GM19035 (cell line): ENCODE measurements around the gene GPRASP3.
"Not testable (repeated sequence)": the region's sequence is repeated elsewhere in the genome, so short reads cannot be mapped to it uniquely, and the experiment has no call there.

Experiments
- ATAC-seq: cut with Tn5 transposase; IDR thresholded peaks from one replicate; pipeline ENCODE4 v1.9.1; 2021; ENCODE audit not compliant: unreplicated experiment

The GPRASP3 gene

DNA sequence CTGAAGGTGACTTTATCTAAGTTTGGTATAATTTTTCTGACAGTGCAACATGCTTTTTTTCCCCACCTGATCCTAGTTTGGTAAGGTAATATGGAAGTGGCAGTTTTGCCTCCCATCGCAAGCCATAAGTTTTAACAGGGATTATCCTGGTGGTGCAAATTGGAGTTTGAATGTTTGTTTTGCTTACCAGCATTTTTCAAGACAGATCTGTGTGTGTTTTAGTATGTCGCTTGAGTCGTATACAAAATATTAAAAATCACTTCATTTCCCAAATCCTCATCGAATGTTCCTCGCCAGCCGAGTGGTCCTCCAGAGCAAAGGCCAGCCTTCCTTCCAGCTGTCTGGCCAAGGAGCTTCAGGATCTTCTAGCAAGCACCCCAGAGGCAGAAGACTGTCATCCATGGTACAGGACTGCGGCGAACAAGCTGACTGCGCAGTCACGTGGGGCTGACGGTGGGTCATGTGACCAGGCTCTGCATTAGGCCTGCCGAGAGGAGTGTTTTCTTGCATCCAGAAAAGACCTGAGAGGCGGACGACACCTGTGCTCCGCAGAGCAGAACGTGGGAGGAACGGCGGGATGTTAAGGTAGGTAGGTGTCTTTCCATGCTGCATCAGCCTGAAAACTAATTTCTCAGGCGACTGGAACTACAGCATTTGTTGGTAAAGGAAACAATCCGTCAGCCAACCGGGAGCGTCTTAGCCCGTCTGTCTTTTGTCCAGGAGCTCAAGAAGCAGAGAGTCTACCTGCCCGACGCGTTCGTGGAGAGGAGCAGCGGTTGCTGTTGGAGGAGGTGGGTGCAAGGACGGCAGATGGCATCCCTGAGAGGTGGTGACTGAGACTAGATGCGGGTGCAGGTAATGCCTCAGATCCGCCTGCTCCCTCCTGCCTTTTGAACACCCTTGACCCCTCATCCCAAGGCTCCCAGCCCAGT, at the start of gene GPRASP3:
TSS of gene GPRASP3 (plus strand) at position 507 of the 932 bp plus-strand sequence. CDS start 28,253 bp downstream, outside the sequence.
- ATAC-seq = peak; percentile 99

GRCh38 chrX:102672856-102673255, 47.7 kb upstream of the GPRASP3 start:
- no peak for ATAC-seq

GRCh38 chrX:102677479-102677878, 43.1 kb upstream of the GPRASP3 start:
- ATAC-seq = not testable (repeated sequence)

- peak; percentile 65 for ATAC-seq
These were observed 35.6 kb upstream of the GPRASP3 start for GRCh38 chrX:102684772-102685520.

GRCh38 chrX:102694749-102695148, 25.8 kb upstream of the GPRASP3 start:
- ATAC-seq = no peak

DNA sequence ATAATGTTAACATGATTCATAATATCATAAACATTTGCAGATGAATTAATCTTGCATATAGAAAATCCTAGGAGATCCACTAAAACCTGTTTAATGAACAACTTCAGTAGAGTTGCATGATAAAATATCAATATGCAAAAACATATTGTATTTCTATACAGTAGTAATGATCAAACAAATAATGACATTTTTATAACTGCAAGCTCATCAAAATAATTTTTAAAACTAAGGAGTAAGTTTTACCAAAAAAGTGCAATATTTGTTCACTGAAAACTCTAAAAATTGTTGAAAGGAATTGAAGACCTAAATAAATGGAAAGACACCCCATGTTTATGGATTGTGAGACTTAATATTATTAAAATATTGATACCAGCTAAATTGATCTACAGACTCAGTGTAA, 24.2 kb upstream of the GPRASP3 start:
- no peak for ATAC-seq

DNA sequence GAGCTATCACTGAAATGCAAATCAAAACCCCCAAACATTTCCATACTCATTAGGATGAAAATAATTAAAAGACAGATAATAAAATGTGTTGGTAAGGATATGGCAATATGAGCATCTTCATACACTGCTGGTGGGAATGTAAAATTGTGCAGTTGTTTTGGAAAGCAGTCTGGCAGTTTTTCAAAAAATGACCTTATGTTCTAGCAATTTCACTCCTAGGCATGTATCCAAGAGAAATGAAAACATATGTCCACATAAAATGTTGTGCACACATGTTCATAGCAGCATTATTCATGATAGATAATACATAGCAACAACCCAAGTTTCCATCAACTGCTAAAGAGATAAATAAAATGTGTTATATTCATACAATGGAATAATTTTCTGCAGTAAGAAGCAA, 23.0 kb upstream of the GPRASP3 start:
- no peak for ATAC-seq

- ATAC-seq = no peak
These were observed 11.6 kb upstream of the GPRASP3 start for GRCh38 chrX:102708900-102709299.

GRCh38 chrX:102711872-102712215, 8.7 kb upstream of the GPRASP3 start:
- ATAC-seq = no peak

DNA sequence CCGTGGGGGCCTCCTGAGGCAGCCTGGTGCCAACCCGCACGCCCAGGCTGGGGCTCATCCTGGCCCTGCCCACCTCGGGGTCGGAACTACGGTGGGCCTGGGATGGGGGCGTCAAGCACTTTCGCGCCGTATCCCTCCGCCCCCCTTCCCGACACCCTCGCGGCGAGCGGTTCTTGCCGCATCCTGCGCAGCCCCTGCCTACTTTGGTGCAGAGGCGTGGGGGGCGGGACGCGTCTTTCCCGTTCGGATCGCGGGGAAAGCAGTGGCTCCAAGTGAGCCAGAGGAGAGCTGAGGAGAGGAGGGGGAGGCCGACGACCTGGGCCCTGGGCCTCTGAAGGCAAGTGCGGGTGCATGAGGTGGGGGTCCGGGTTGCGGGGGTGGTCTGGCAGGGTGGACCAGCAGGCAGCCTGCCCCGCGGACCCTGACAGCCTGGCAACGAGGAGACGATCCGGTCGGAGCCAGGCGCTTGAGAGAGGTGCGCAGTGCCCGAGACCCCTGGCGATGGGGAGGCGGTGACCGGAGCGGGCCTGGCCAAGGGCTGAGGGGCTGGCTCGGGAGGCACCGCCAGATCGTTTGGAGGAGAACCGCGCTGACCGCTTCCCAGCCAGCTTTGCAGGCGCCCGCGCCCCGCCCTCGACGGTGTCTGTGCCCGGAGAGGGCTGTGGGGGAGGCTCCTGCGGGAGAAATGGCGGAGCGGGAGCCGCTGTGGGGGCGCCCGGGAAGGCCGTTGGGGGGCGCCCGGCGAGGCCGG, 8.2 kb upstream of the GPRASP3 start, which contains the start of gene GPRASP2:
TSS of gene GPRASP2 (plus strand) at position 233 of the 751 bp plus-strand sequence. CDS start 2,422 bp downstream, outside the sequence.
- ATAC-seq = no peak

GRCh38 chrX:102712981-102713625, 7.4 kb upstream of the GPRASP3 start:
- ATAC-seq = no peak

GRCh38 chrX:102714994-102715393, 5.5 kb upstream of the GPRASP3 start:
- ATAC-seq = no peak

DNA sequence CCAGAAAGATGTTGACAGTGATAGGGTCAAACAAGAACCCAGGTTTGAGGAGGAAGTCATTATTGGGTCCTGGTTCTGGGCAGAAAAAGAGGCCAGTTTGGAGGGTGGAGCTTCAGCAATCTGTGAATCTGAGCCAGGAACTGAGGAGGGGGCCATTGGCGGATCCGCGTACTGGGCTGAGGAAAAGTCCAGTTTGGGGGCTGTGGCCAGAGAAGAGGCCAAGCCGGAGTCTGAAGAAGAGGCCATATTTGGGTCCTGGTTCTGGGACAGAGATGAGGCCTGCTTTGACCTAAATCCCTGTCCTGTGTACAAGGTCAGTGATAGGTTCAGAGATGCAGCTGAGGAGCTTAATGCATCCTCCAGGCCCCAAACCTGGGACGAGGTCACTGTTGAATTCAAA, 4.6 kb upstream of the GPRASP3 start:
- no peak for ATAC-seq

DNA sequence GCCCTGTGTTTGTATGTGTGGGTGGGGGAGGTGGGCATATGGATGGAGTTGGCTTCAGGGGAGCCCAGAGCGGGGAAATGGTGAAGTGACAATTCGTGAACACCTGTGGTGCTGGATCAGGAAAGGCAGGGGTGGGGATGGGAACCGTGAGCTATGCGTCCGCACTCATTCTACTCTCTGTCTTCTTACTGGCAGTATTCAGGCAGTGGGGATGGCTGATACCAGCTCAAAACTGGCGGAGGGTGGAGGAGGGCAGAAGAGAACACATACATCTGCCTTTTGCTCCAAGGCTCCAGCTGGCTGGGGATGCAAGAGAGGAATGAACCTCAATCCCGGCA, 595 bp downstream of the GPRASP3 start:
- not testable (repeated sequence) for ATAC-seq

GRCh38 chrX:102723456-102723855, 2.9 kb downstream of the GPRASP3 start:
- no peak for ATAC-seq

- no peak for ATAC-seq
These were observed 7.2 kb downstream of the GPRASP3 start for GRCh38 chrX:102727761-102728160.

DNA sequence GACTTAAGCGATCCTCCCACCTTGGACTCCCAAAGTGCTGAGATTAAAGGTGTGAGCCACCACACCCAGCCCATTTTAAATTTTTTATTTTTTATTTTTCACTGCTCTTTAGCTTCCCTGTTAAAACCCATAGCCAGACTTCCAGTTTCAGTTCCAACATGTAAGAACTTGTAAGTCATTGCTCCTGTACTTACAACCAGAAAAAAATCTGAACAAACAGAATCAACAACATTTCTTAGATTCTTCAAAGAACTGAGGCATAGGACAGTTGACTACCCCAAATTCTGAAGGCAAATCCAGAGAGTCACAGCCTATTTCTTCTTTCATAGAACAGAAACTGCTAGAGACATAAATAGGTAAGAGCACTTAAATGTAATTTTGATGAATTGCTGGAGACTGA, 8.1 kb downstream of the GPRASP3 start:
- ATAC-seq = no peak

DNA sequence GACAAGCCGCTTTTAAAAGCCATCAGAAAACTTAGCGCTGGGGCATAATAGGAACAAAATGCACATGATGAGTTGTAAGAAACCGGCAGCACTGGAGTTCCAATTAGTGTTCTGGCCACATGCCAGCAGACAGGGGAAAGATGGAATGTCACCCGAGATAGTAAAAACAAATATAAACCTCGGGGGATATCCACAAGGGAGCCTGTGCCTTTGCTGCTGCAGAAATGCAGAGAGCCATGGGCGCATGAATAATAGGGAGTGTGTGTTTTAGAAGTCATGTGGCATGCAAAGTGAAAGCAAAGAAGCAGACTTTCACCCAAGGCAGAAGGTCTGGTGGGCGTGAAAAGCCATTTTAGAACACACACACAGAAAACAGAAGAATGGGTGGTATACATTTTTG, 19.1 kb downstream of the GPRASP3 start:
- no peak for ATAC-seq

DNA sequence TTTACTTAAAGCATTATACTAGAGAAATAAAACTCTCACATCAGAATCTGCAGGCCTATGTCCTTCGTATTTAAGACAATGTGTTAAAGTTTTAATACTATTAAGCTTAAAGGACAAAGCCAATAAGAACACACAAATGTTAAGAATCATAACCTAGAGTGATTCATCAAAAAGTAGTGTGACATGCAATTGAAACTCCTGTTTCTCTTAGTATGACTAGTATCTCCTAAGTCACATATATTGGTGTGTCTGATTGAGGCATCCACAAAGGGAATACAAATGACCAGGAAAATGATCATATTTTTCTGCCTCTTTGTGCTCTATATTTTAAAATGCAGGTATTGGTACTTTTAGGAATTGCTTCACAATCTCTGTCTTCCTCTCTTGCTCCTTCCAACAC, 23.8 kb downstream of the GPRASP3 start:
- no peak for ATAC-seq

DNA sequence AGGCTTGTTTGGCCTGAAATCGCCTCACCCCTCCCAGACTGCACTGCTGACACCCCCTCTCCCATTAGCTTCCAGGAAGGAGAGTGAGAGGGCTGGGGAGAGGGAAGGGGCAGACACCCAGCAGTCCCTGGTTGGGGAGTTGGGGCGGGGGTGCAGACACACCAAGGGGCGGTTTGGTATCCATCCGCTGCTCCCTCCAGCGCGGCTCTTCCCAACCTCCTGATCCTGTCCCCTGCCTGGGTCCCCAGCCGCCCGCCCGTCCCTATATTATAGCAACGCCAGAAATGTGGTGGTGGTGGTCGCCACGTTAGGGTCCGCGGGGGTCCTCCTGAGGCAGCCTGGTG, 24.9 kb downstream of the GPRASP3 start:
- ATAC-seq = no peak
